RWPE2 (cell line): ENCODE data around the gene AGBL4.

Experiments
- ATAC-seq: fragments of 200-7000 bp; cut with Tn5 transposase; 3 replicates; pipeline ENCODE4 v1.9.1; 2021; ENCODE audit warnings: low read depth
- DNase-seq: peaks from one replicate; pipeline ENCODE4 v3.0.0-alpha.2; 2020; ENCODE audit warnings: low spot score
- H3K27ac ChIP-seq: fragments of 450-650 bp; 2 replicates; pipeline ENCODE4 v1.5.1; 2017; ENCODE audit warnings: mild to moderate bottlenecking; ENCODE audit not compliant: poor library complexity, severe bottlenecking
- H3K27me3 ChIP-seq: fragments of 250-450 bp; sonication (Bioruptor Pico); 2 replicates; pipeline ENCODE4 v1.5.1; 2021; ENCODE audit warnings: mild to moderate bottlenecking, moderate library complexity; ENCODE audit not compliant: insufficient read depth, poor library complexity, severe bottlenecking
- H3K36me3 ChIP-seq: fragments of 250-450 bp; sonication (Bioruptor Pico); 2 replicates; pipeline ENCODE4 v1.5.1; 2020; ENCODE audit warnings: low read depth, mild to moderate bottlenecking, moderate library complexity
- H3K4me1 ChIP-seq: fragments of 250-450 bp; sonication (Bioruptor Pico); 2 replicates; pipeline ENCODE4 v1.5.1; 2021; ENCODE audit warnings: mild to moderate bottlenecking, moderate library complexity; ENCODE audit not compliant: insufficient read depth, poor library complexity, severe bottlenecking
- H3K4me3 ChIP-seq: fragments of 250-450 bp; sonication (Bioruptor Pico); 2 replicates; pipeline ENCODE4 v1.5.1; 2021; ENCODE audit warnings: mild to moderate bottlenecking, moderate library complexity; ENCODE audit not compliant: severe bottlenecking
- H3K9me3 ChIP-seq: fragments of 250-450 bp; sonication (Bioruptor Pico); 2 replicates; pipeline ENCODE4 v1.5.1; 2021; ENCODE audit warnings: mild to moderate bottlenecking, moderate library complexity; ENCODE audit not compliant: severe bottlenecking
- CTCF ChIP-seq: fragments of 450-650 bp; IDR thresholded peaks from one replicate; pipeline ENCODE4 v1.5.1; 2017; ENCODE audit warnings: mild to moderate bottlenecking, moderate library complexity; ENCODE audit not compliant: poor library complexity, severe bottlenecking

Gene AGBL4

GRCh38 chr1:48793863-48794262 lies 1229.9 kb downstream of the AGBL4 start:
- no peak for ATAC-seq
- TF ChIP-seq CTCF: no peak
- Histone ChIP-seq H3K27me3 (no peaks in the 10 kb centered on the region), H3K4me3 (no peak overlapping the region), H3K27ac (no peak overlapping the region), H3K36me3 (no peaks in the 10 kb centered on the region), H3K4me1 (no peaks in the 10 kb centered on the region), H3K9me3 (no peaks in the 10 kb centered on the region)
- DNase-seq: no peak

- no peak for TF ChIP-seq CTCF
- no peak overlapping the region for H3K27ac ChIP-seq
- no peak for ATAC-seq
- H3K36me3 ChIP-seq: no peaks in the 10 kb centered on the region
- no peaks in the 10 kb centered on the region for H3K9me3 ChIP-seq
- H3K4me3 ChIP-seq: no peak overlapping the region
- no peak for DNase-seq
- no peaks in the 10 kb centered on the region for H3K27me3 ChIP-seq
- H3K4me1 ChIP-seq: no peaks in the 10 kb centered on the region
These were observed 1230.8 kb downstream of the AGBL4 start for GRCh38 chr1:48792961-48793360.

DNA sequence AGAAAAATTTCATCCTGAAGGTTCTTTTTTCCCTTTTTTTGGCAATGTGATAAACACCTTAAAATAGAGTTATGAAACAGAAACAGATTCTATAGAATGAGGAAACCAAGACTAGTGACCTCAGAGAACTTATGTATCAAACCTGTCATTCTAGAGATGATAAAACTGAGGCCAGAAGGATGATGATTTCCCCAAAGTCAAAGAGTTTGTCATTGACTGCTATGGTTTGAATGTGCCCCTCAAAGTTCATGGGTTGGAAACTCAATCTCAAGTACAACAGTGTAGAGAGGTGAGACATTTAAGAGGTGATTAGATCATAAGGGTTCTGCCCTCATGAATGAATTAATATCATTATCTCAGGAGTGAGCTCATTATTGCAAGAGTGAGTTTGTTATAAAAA lies 1233.4 kb downstream of the AGBL4 start:
- no peak overlapping the region for H3K27ac ChIP-seq
- ATAC-seq (no peak), DNase-seq (no peak)
- TF ChIP-seq CTCF: no peak
- no peaks in the 10 kb centered on the region for H3K36me3 ChIP-seq
- H3K27me3 ChIP-seq: no peaks in the 10 kb centered on the region
- H3K4me1 ChIP-seq: no peaks in the 10 kb centered on the region
- H3K9me3 ChIP-seq: no peaks in the 10 kb centered on the region
- no peak overlapping the region for H3K4me3 ChIP-seq

DNA sequence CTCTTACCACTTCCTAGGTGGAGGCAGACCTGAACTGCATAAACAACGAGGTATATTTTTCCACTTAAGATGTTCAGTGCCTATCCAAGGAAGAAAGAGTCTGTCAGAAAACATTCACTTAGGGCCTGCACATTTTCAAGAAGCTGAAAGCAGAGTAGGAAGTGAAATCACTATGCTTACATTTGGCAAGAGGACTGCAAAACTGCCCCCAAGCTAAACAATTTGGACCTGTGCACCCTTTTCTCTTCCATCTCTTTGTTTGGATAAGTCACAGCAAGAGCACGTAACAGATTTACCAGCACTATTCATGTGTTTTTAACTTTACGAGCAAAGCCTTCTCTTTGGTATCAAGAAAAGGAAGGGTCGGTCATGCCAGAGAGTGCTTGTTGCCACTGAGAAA lies 1233.9 kb downstream of the AGBL4 start:
- Histone ChIP-seq H3K27me3 (no peaks in the 10 kb centered on the region), H3K9me3 (no peaks in the 10 kb centered on the region), H3K4me1 (no peaks in the 10 kb centered on the region), H3K36me3 (no peaks in the 10 kb centered on the region), H3K27ac (no peak overlapping the region), H3K4me3 (no peak overlapping the region)
- no peak for DNase-seq
- no peak for ATAC-seq
- no peak for TF ChIP-seq CTCF

DNA sequence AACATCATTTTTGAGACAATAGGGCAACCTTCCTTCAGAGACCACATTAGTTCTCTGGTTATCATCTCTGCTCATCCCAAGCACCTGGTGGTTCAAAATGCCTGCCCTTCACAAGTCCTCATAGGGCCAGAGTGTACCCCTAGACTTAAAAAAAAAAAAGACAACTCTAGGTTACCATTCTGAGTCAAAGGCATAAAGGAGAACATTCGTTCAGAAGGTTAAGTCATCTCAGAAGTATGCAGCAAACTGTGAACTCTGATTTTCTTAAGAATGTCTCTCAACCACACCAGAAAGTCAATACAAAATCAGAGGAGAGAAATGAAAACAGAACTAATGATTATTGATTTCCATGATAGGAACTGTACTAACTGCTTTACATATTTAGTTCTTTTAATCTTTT lies 1237.9 kb downstream of the AGBL4 start:
- no peaks in the 10 kb centered on the region for H3K9me3 ChIP-seq
- H3K4me3 ChIP-seq: no peak overlapping the region
- no peaks in the 10 kb centered on the region for H3K27me3 ChIP-seq
- ATAC-seq (no peak), DNase-seq (no peak)
- no peaks in the 10 kb centered on the region for H3K36me3 ChIP-seq
- TF ChIP-seq CTCF: no peak
- H3K27ac ChIP-seq: no peak overlapping the region
- H3K4me1 ChIP-seq: no peaks in the 10 kb centered on the region
